GM19395 (cell line): ENCODE results near the gene GLDC.
"Not testable (repeated sequence)": the region's sequence is repeated elsewhere in the genome, so short reads cannot be mapped to it uniquely, and the experiment has no call there.

Experiments
- ATAC-seq: cut with Tn5 transposase; IDR thresholded peaks from one replicate; pipeline ENCODE4 v1.9.1; 2021; ENCODE audit warnings: mild to moderate bottlenecking, moderate library complexity; ENCODE audit not compliant: unreplicated experiment

The GLDC gene

DNA sequence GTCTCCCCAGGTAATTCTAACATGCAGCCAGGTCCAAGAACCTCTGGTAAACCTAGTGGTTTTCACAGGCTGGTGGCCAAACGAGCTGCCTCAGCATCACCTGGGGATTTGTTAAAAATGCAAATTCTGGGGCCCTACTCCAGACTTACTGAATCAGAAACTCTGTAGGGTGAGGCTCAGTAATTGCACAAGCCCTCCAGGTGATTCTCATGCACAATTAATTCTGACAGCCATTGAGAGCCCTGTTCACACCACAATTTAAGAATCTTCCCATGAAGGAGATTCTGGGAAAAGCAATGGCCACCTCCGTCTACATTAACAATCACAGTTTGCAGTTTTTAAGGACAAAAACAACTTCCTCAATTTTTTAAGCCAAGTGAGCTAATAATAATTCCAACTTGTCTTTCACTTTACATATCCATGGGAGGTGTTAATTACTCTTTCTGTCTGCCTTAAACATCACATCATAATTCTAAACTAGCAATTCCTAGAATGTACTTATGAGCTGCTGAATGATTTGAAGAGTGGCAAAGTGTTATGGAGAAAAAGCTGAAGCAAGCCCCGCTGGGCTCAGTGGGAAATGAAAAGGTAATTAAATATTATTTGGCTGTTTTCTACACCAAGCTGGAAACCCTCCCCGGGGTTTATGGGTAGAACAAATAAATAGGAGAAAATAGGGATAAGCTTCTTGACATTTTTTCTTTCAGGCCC, 70.0 kb downstream of the GLDC start:
- peak; percentile 91 for ATAC-seq

GRCh38 chr9:6567140-6567591, 78.4 kb downstream of the GLDC start:
- ATAC-seq, result no peak

GRCh38 chr9:6566409-6567139, 79.0 kb downstream of the GLDC start:
- ATAC-seq, result no peak

- no peak for ATAC-seq
Observed at GRCh38 chr9:6565312-6565711, 80.2 kb downstream of the GLDC start.

- ATAC-seq, result no peak
Observed at GRCh38 chr9:6564868-6565267, 80.7 kb downstream of the GLDC start.

- ATAC-seq, result no peak
Observed at GRCh38 chr9:6564360-6564759, 81.2 kb downstream of the GLDC start.

DNA sequence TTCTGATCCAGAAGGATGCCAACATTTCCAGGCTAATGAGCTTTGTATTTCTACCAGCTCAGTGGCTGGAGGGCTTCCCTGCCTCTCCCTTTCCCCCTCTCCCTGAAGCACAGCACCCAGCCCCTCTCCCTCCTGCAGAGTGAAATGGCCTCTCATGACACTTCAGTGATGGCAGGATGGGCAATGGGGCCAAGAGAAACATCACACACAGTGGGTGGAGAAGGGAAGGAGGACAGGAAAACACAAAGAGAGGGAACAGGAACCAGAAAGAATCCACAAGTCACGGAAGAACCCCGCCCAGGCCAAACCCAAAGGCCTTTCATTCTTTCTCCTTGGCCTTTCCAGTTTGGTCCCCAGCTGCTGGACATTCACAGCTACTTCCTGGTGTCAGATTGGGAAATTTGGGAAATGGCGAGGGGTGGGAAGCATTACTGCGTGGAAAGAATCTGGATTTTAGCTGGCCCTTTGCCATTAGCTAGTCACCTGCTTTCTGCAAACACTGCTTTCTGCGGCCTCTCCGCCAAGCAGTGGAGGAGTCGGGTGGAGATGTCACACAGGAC, 82.6 kb downstream of the GLDC start:
- ATAC-seq, result no peak

DNA sequence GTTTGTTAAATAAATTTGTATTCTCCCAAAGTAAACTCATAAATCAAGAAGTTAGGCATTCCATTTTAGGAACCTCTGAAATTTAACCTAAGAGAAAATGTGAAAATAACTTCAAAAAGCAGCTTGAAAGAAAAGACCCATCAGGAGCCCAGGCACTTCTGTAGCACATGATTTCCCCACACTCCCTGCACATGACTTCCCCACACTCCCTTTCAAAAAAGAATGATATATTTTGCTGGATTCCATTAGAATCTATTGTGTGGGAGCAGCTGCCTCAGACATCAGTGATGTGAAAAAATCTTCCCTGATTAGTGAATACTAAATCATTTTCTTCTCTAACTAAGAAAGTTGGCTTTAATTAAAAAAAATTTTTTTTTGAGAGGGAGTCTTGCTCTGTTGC, 83.3 kb downstream of the GLDC start:
- ATAC-seq, result no peak

- no peak for ATAC-seq
Observed at GRCh38 chr9:6557883-6558616, 87.5 kb downstream of the GLDC start.

GRCh38 chr9:6553866-6554265, 91.7 kb downstream of the GLDC start:
- no peak for ATAC-seq

DNA sequence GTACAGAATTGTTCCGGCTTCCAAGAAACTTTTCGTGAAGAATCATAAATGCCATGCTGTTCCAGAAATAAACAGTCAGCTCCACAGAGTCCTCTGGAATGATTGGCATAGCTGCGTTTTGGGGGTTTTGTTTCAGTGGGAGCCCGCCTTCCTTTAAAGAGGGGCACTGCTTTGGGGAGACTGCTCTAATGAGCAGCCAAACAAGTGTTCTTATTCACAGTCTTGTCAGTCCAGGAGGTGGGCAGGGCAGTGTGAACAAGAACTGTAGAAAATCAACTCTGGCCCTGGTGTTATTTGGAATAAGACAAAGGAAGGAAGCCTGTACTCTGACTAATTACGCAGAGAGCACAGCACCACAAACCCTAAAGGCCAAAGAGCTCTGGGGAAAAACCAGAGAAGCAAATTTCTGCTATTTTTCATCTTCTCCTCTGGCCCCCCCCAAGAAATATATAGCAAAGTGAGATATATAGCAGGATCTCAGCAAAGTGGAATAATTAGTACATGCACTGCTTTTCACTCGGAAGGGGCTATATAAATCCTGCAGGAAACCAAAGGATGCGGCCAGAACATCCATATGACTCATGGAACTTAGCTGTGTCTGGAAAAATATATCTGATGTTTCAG, 92.9 kb downstream of the GLDC start:
- ATAC-seq, result no peak

DNA sequence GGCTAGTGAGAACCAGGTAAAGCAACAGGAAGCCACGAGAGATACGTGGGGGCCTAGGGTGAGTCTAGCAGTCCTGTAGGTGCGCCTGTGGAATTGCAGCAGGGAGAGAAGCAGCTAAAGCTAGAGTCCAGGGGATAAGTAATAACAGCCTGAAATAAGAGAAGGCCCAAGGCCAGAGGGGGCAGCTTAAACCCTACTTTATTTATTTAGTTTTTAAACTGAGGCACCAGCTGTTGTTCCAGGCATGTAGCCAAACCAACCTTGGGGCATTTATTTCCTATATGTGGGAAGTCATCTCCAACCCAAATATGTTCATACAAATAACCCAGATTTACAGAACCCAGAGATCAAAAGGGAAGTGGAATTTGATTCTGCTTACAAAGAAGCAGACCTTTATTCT, 93.5 kb downstream of the GLDC start:
- no peak for ATAC-seq

- ATAC-seq, result no peak
Observed at GRCh38 chr9:6551136-6551535, 94.4 kb downstream of the GLDC start.

DNA sequence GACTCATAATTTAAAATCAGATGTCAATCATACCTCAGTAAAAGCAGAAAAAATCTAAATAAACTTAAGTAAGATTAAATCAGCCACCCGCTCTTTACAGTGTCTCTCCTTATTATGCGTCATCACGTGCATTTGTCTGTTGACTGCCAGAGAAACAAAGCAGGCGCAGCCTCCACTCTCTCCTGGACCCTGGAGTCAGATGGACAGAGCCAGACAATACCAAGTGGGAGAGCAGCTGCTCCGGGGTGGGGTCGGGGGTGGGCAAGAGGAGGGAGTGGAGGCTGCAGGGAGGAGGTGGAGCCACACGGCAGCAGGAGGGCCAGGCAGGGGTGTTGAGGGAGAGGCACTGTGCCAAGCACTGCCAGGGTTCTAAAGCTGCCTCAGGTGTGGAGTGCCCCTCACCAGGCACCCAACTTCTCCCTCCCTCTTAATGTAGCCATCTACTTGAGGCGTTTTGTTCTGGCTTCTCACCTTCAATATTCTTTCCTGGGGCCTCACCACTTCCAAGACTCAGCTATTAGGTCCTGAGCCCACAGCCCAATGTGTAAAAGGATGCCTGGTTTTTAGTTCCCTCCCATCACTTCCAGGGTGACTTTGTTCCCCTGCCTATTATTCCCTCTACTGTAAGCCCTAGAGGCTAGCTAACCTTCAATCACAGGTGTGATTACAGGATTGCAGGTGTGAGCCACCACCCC, 96.3 kb downstream of the GLDC start:
- no peak for ATAC-seq

- no peak for ATAC-seq
Observed at GRCh38 chr9:6545017-6545691, 100.4 kb downstream of the GLDC start.

- no peak for ATAC-seq
Observed at GRCh38 chr9:6543204-6543603, 102.3 kb downstream of the GLDC start.

DNA sequence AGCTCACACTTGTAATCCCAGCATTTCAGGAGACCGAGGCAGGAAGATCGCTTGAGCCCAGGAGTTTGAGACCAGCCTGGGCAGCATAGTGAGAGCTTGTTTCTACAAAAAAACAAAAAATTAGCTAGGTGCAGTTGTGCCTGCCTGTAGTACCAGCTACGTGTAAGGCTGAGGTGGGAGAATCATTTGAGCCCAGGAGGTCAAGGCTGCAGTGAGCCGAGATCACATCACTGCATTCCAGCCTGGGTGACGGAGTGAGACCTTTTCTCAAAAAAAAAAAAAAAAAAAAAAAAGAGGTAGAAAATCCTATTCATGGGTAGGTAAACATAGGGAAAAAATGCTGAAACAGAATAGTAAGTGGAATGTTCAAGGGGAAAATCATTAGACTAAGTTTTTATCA, 102.9 kb downstream of the GLDC start:
- ATAC-seq, result not testable (repeated sequence)

DNA sequence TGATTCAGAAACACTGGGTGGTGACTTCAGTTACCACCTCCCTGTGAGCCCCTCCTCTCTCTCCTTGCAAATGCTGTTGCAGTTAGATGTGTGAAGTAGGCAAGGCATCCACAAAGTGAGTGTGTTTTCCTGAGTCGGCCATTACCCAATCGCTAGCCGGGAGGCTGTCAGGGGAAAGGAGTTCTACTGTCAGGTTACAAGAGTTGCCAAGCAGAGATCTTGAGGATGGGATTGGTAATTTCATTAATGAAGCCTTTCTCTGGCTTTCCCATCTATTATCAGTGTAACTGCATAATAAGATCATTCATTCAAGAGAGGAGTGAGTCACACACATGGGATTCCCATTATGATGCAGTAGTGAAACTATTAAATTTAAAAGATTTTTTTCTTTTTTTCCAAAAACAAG, 106.9 kb downstream of the GLDC start:
- ATAC-seq, result no peak

GRCh38 chr9:6535594-6535993, 109.9 kb downstream of the GLDC start:
- ATAC-seq, result no peak
